Esophagus (tissue), 2 donors: ENCODE results near the gene CACNA2D3. TPM values are rescaled to one million over a fixed set of nuclear protein-coding genes. Genes with fewer than 3 reads are reported as not detected.

Source experiments
- H3K27ac ChIP-seq, 2 donors: one replicate each; pipeline ENCODE4 v1.5.1; 2013; ENCODE audit warnings: low read depth in 2 of 2, mild to moderate bottlenecking in 2 of 2, inconsistent platforms in 1 of 2, low read length in 1 of 2, moderate library complexity in 1 of 2
- H3K27me3 ChIP-seq, 2 donors: one replicate each; pipeline ENCODE4 v1.6.1; 2013; ENCODE audit warnings: low read length in 2 of 2, control low read depth in 1 of 2, mild to moderate bottlenecking in 1 of 2; ENCODE audit not compliant: insufficient read depth in 2 of 2, control insufficient read depth in 1 of 2
- H3K36me3 ChIP-seq, 2 donors: one replicate each; pipeline ENCODE4 v1.6.1; 2013; ENCODE audit warnings: low read length in 1 of 2; ENCODE audit not compliant: control insufficient read depth in 2 of 2, insufficient read depth in 2 of 2
- H3K4me1 ChIP-seq, 2 donors: one replicate each; pipeline ENCODE4 v1.6.1; 2013; ENCODE audit warnings: low read length in 1 of 2; ENCODE audit not compliant: control insufficient read depth in 2 of 2, insufficient read depth in 2 of 2
- H3K4me3 ChIP-seq, 2 donors: one replicate each; pipeline ENCODE4 v1.5.1; 2013; ENCODE audit warnings: low read length in 2 of 2, mild to moderate bottlenecking in 2 of 2, low read depth in 1 of 2, moderate library complexity in 1 of 2
- H3K9me3 ChIP-seq, 2 donors: one replicate each; pipeline ENCODE4 v1.6.1; 2013; ENCODE audit warnings: mild to moderate bottlenecking in 2 of 2, low read depth in 1 of 2, low read length in 1 of 2, moderate library complexity in 1 of 2; ENCODE audit not compliant: control insufficient read depth in 2 of 2, insufficient read depth in 1 of 2
- WGBS, 2 donors: extraction: QIAGEN DNeasy Blood & Tissue Kit; methylation state at CpG; one replicate each; pipeline ENCODE4 v1.1.7; 2013; 5-methylcytosine and 5-hydroxymethylcytosine counted together
- polyA plus RNA-seq, 2 donors: library from polyadenylated mRNA; stranded (reverse); fragments of 200-250 nt; gene quantifications; one replicate each; pipeline ENCODE4 v1.2.3, GENCODE V29; 2013
- donor health status: healthy with polysubstance abuse.
- donor health status: Bipolar disorder and iron deficiency.

CACNA2D3 gene
- polyA plus RNA-seq, 2 donors: 1.7 to 1.8 TPM

GRCh38 chr3:55012091-55012490 is 889.7 kb downstream of the CACNA2D3 start:
- WGBS, 2 donors: 94 to 95% methylated on average over 4 of the region's 4 CpGs
- H3K4me1 ChIP-seq: no peaks in the 10 kb centered on the region
- H3K36me3 ChIP-seq: no peaks in the 10 kb centered on the region
- H3K4me3 ChIP-seq: no peak overlapping the region
- H3K27me3 ChIP-seq: no peaks in the 10 kb centered on the region
- no peak overlapping the region for H3K27ac ChIP-seq
- H3K9me3 ChIP-seq: no peaks in the 10 kb centered on the region

- H3K27me3 ChIP-seq: no peaks in the 10 kb centered on the region
- H3K4me1 ChIP-seq: no peaks in the 10 kb centered on the region
- no peaks in the 10 kb centered on the region for H3K36me3 ChIP-seq
- 61 to 69% methylated on average over 5 of the region's 5 CpGs for WGBS, 2 donors
- no peak overlapping the region for H3K4me3 ChIP-seq
- no peak overlapping the region for H3K27ac ChIP-seq
- H3K9me3 ChIP-seq: no peaks in the 10 kb centered on the region
Observed at GRCh38 chr3:55013145-55013925, 891.0 kb downstream of the CACNA2D3 start.

GRCh38 chr3:55014081-55014480 is 891.7 kb downstream of the CACNA2D3 start:
- no peaks in the 10 kb centered on the region for H3K27me3 ChIP-seq
- H3K9me3 ChIP-seq: no peaks in the 10 kb centered on the region
- H3K36me3 ChIP-seq: no peaks in the 10 kb centered on the region
- no peaks in the 10 kb centered on the region for H3K4me1 ChIP-seq
- H3K4me3 ChIP-seq: no peak overlapping the region
- H3K27ac ChIP-seq: no peak overlapping the region
- WGBS, 2 donors: 57 to 73% methylated on average over 4 of the region's 4 CpGs

GRCh38 chr3:55014906-55015305 is 892.6 kb downstream of the CACNA2D3 start:
- Histone ChIP-seq H3K27ac (no peak overlapping the region), H3K9me3 (no peaks in the 10 kb centered on the region), H3K4me1 (no peaks in the 10 kb centered on the region), H3K4me3 (no peak overlapping the region), H3K27me3 (no peaks in the 10 kb centered on the region), H3K36me3 (no peaks in the 10 kb centered on the region)
- WGBS, 2 donors: 68 to 69% methylated on average over 5 of the region's 5 CpGs

- Histone ChIP-seq H3K4me1 (no peaks in the 10 kb centered on the region), H3K36me3 (no peaks in the 10 kb centered on the region), H3K27me3 (no peaks in the 10 kb centered on the region), H3K27ac (no peak overlapping the region), H3K9me3 (no peaks in the 10 kb centered on the region), H3K4me3 (no peak overlapping the region)
- 88 to 89% methylated on average over 3 of the region's 3 CpGs for WGBS, 2 donors
Observed at GRCh38 chr3:55017876-55018275, 895.5 kb downstream of the CACNA2D3 start.

GRCh38 chr3:55030938-55031337 is 908.6 kb downstream of the CACNA2D3 start:
- Histone ChIP-seq H3K36me3 (no peaks in the 10 kb centered on the region), H3K9me3 (no peaks in the 10 kb centered on the region), H3K27ac (no peak overlapping the region), H3K4me3 (no peak overlapping the region), H3K4me1 (no peaks in the 10 kb centered on the region), H3K27me3 (no peaks in the 10 kb centered on the region)
- WGBS, 2 donors: 58 to 74% methylated on average over 4 of the region's 4 CpGs

GRCh38 chr3:55036883-55037577 is 914.7 kb downstream of the CACNA2D3 start:
- H3K27me3 ChIP-seq: no peaks in the 10 kb centered on the region
- H3K4me1 ChIP-seq: no peaks in the 10 kb centered on the region
- 80 to 88% methylated on average over 5 of the region's 5 CpGs for WGBS, 2 donors
- no peak overlapping the region for H3K4me3 ChIP-seq
- H3K36me3 ChIP-seq: no peaks in the 10 kb centered on the region
- no peaks in the 10 kb centered on the region for H3K9me3 ChIP-seq
- H3K27ac ChIP-seq: no peak overlapping the region

GRCh38 chr3:55042591-55042990 is 920.2 kb downstream of the CACNA2D3 start:
- Histone ChIP-seq H3K27ac (no peak overlapping the region), H3K9me3 (no peaks in the 10 kb centered on the region), H3K36me3 (no peaks in the 10 kb centered on the region), H3K4me1 (no peaks in the 10 kb centered on the region), H3K4me3 (no peak overlapping the region), H3K27me3 (no peaks in the 10 kb centered on the region)
- WGBS, 2 donors: 79% methylated on average over 2 of the region's 2 CpGs

GRCh38 chr3:55044486-55044885 is 922.1 kb downstream of the CACNA2D3 start:
- H3K9me3 ChIP-seq: no peaks in the 10 kb centered on the region
- WGBS, 2 donors: 75 to 88% methylated on average over 1 of the region's 1 CpG
- H3K36me3 ChIP-seq: no peaks in the 10 kb centered on the region
- no peaks in the 10 kb centered on the region for H3K4me1 ChIP-seq
- H3K4me3 ChIP-seq: no peak overlapping the region
- no peaks in the 10 kb centered on the region for H3K27me3 ChIP-seq
- no peak overlapping the region for H3K27ac ChIP-seq
